SK-N-SH (cell line): Measurements from ENCODE around the gene ZDHHC21.

Source experiments
- EP300 ChIP-seq, 2 experiments: IDR thresholded peaks; 2 replicates each; pipeline versions ENCODE4 v1.4.0 to v1.6.1; 2012; ENCODE audit warnings: borderline replicate concordance in 1 of 2, low read depth in 1 of 2, low read length in 1 of 2
- POLR2AphosphoS5 ChIP-seq: IDR thresholded peaks from 2 replicates; pipeline ENCODE4 v1.6.1; 2012; ENCODE audit warnings: low read depth, low read length
- TF ChIP-seq, protein P1 (sequence below): fragments of 200-600 bp; sonication (generic); IDR thresholded peaks from 2 replicates; pipeline ENCODE4 v1.6.1; 2017; ENCODE audit warnings: antibody characterized with exemption, mild to moderate bottlenecking, moderate library complexity

- TF ChIP-seq EP300 (IDR thresholded peaks at IDR 0.05; ENCODE audit: borderline replicate concordance in 1 of 2, low read depth in 1 of 2, low read length in 1 of 2) (no peak), POLR2AphosphoS5 (no peak)
- TF ChIP-seq, protein P1, sequence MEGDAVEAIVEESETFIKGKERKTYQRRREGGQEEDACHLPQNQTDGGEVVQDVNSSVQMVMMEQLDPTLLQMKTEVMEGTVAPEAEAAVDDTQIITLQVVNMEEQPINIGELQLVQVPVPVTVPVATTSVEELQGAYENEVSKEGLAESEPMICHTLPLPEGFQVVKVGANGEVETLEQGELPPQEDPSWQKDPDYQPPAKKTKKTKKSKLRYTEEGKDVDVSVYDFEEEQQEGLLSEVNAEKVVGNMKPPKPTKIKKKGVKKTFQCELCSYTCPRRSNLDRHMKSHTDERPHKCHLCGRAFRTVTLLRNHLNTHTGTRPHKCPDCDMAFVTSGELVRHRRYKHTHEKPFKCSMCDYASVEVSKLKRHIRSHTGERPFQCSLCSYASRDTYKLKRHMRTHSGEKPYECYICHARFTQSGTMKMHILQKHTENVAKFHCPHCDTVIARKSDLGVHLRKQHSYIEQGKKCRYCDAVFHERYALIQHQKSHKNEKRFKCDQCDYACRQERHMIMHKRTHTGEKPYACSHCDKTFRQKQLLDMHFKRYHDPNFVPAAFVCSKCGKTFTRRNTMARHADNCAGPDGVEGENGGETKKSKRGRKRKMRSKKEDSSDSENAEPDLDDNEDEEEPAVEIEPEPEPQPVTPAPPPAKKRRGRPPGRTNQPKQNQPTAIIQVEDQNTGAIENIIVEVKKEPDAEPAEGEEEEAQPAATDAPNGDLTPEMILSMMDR = no peak
Observed at GRCh38 chr9:14561929-14562405, 131.3 kb downstream of the ZDHHC21 start.
